Lower leg skin (tissue), 4 donors: ENCODE results near the gene NDUFAF8. TPM values are rescaled to one million over a fixed set of nuclear protein-coding genes. Genes with fewer than 3 reads are reported as not detected.

Experiments
- DNase-seq, 2 donors: peaks; one replicate each; pipeline ENCODE4 v3.0.0-alpha.2; 2019; ENCODE audit warnings: low spot score in 2 of 2
- H3K4me3 ChIP-seq: fragments of 200-600 bp; sonication (generic); 2 replicates; pipeline ENCODE4 v1.5.1; 2017; ENCODE audit warnings: mild to moderate bottlenecking, low read depth; ENCODE audit not compliant: poor library complexity, severe bottlenecking
- CTCF ChIP-seq, 3 donors: fragments of 450-650 bp; IDR thresholded peaks; one replicate each; pipeline ENCODE4 v1.5.1; 2016; ENCODE audit warnings: antibody characterized with exemption in 3 of 3, mild to moderate bottlenecking in 3 of 3, moderate library complexity in 2 of 3
- POLR2A ChIP-seq, 2 donors: fragments of 450-650 bp; IDR thresholded peaks; one replicate each; pipeline ENCODE4 v1.6.1; 2016 to 2017; ENCODE audit warnings: antibody characterized with exemption in 2 of 2, mild to moderate bottlenecking in 1 of 2, moderate library complexity in 1 of 2
- WGBS, 2 donors: methylation state at CpG; one replicate each; pipeline ENCODE4 v1.1.5; 2018; 5-methylcytosine and 5-hydroxymethylcytosine counted together
- intact Hi-C: fragments of 100-400 bp; cut with DNase I; formaldehyde crosslinking; loops from one replicate; pipeline ENCODE4 v1.15.0; 2023; ENCODE audit warnings: low total_unique reads
- total RNA-seq, 4 donors: library from RNA; depleted of rRNA; stranded (reverse); fragments of >200 nt; gene quantifications; one replicate each; pipeline ENCODE4 v1.1.0, GENCODE V29; 2016

Gene NDUFAF8
- total RNA-seq, 4 donors from 2014 or later = 10.0 to 30.4 (median 15.9) TPM

DNA sequence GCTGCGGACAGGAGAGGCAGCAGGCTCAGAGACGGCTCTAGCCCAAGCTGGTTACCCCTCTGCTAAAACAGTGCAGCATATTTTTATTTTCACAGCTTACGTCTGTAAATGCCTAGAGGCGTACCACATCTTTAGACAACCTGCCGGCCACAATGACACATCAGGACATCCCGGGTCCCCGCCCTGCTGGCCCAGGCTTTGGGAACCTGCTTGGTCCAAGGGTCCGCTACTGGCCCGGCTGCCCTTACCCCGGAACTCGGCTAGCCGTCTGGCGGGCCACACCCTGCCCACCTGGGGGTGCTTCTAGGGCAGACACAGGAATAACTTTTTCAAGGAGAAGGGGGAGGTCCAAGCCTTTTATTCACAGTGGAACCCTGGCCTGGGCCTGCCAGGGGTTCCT is 20.7 kb upstream of the NDUFAF8 start:
- intact Hi-C loops = no loop called here
- no peak for DNase-seq
- WGBS, 2 donors = 79 to 86% methylated on average over 13 of the region's 13 CpGs
- no peak overlapping the region for H3K4me3 ChIP-seq
- TF ChIP-seq CTCF (IDR thresholded peaks at IDR 0.05) (no peak), POLR2A (IDR thresholded peaks at IDR 0.05) (no peak)

DNA sequence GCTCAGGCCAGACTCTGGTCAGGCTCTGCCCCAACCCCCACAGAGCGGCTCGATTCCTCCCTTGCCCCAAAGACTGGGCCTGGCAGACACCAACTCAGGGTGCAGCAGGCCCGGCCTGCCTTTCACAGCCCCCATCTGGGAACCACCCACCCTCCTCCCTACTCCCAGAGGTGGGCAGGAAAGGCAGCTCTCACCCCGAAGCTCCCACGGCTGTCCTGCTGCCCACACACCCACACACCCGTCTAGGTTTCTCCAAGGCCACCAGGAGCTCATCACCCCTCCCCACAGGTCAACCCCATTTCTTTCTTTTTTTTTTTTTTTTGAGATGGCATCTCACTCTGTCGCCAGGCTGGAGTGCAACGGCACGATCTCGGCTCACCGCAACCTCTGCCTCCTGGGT is 20.1 kb upstream of the NDUFAF8 start:
- TF ChIP-seq POLR2A (IDR thresholded peaks at IDR 0.05) (no peak), CTCF (IDR thresholded peaks at IDR 0.05) (no peak)
- H3K4me3 ChIP-seq = no peak overlapping the region
- no peak for DNase-seq
- 95% methylated on average over 11 of the region's 11 CpGs for WGBS, 2 donors
- intact Hi-C loops = no loop called here

DNA sequence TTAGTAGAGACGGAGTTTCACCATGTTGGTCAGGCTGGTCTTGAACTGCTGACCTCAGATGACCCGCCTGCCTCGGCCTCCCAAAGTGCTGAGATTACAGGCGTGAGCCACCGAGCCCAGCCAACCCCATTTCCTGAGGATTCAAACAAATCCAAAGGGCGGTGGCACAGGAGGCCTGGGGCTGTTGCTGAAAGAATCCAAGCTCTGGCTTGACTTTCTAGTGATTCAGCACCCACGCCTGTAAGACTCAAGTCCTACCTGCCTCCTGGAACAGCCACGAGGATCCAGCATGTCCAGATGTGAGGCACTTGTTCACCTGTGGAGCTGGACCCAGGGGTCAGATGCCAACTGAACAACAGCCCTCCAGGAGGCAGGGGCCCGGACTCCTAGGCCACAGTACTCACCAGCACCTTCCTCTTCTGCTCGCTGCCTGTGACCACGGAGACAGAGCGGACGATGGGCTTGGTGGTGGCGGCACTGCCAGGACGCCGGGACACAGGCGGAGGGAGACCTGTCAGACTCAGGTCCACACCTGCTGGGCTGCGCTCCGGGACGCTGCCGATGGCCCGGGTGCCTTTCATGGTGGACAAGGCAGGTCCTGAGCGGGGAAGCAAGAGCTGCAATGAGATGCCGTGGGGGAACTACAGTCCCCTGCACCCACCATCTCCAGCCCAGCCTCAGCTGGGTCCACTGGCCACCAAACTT is 19.5 kb upstream of the NDUFAF8 start:
- no peak overlapping the region for H3K4me3 ChIP-seq
- intact Hi-C loops = no loop called here
- DNase-seq = no peak
- WGBS, 2 donors = 80 to 89% methylated on average over 17 to 23 of the region's 24 CpGs
- TF ChIP-seq POLR2A (IDR thresholded peaks at IDR 0.05) = no peak
- TF ChIP-seq CTCF (IDR thresholded peaks at IDR 0.05) = no peak

DNA sequence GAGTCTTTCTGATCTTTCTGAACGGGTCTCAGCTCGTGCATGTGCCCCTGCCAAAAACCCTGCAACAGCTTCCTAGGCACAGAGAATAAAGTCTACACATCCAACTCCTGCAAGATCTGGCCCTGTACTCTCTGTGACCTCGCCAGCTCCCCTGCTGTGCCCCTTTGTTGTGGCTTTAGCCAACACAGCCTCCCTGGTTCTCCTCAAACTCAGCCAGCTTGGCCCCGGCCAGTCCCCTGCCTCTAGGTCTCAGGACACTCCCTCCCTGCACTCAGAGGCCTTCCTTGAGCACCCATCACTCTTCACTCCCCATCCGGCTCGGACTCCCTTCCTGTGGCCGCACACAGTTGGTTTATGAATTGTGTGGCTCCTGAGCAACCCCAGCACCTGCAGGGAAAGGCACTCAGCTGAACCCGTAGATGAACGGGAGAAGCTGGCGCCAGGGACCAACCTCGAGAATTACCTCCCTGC is 17.7 kb upstream of the NDUFAF8 start:
- TF ChIP-seq POLR2A (IDR thresholded peaks at IDR 0.05) = no peak
- TF ChIP-seq CTCF (IDR thresholded peaks at IDR 0.05) = no peak
- WGBS, 2 donors = 47 to 61% methylated on average over 11 of the region's 11 CpGs
- intact Hi-C loops = no loop called here
- DNase-seq = no peak
- H3K4me3 ChIP-seq = no peak overlapping the region

DNA sequence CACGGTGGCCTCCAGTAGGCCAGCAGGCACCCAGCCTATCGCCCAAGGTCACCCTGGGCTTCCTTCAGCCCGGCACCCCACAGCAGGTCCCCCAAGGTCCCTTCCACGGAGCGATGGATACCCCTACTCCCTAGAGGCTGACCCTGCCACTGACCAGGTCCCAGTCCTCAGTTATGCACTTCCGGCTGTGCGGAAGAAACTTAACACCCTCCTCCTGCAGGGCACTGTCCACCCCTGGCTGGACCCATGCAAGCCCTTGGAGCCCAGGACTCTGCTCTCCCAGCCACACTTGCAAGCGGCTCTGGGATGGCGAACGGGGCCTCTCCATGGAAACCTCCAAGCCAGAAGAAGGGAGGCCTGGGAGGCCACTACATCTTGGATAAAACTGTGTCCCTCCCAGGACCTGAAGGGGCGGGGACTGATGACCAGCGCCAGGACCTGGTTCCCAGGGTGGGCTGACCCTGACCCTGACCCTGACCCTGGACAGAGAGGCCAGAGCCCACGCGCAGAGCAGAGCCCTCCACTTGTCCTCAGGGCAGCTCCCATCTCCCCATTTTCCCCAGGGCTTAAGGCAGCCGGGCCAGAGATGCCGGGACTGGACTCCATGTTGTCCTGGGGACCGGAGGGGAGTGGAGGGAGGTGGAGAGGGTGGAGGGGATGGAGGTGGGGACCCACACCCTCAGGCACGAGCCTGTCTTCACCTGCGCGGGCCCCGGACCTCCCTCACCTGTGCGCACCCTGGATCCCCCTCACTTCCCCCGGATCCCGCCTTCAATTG is 17.1 kb upstream of the NDUFAF8 start:
- 21 to 22% methylated on average over 23 of the region's 24 CpGs for WGBS, 2 donors
- intact Hi-C loops = no loop called here
- TF ChIP-seq CTCF (IDR thresholded peaks at IDR 0.05) (no peak), POLR2A (IDR thresholded peaks at IDR 0.05) (no peak)
- DNase-seq = no peak
- H3K4me3 ChIP-seq = peak overlapping the region; percentile 55
